GM12878 (cell line): Measurements from ENCODE around the gene OR1S2. TPM values are rescaled to one million over a fixed set of nuclear protein-coding genes. Genes with fewer than 3 reads are reported as not detected.

Source experiments
- ATAC-seq: fragments of 200-7000 bp; cut with Tn5 transposase; 3 replicates; pipeline ENCODE4 v1.9.1; 2020; ENCODE audit warnings: mild to moderate bottlenecking, moderate library complexity
- BruUV-seq: library from RNA; stranded (reverse); fragments of 400-500 nt; replicated peaks from 2 replicates; lab custom pipeline; 2021; lab: Mats Ljungman, UMichigan
- CTCF ChIA-PET: fragments of 300-600 bp; sonication (Branson Sonifier 250); formaldehyde crosslinking; extraction: SDS; loops from one replicate; lab custom pipeline; 2021; ENCODE audit warnings: inconsistent platforms; lab: Yijun Ruan, JAX
- POLR2A ChIA-PET: fragments of 350-600 bp; formaldehyde crosslinking; extraction: SDS; loops from one replicate; lab custom pipeline; 2021; ENCODE audit warnings: inconsistent platforms; lab: Charles Lee
- RAD21 ChIA-PET: fragments of 300-600 bp; sonication (Branson Sonifier 250); formaldehyde crosslinking; loops from one replicate; lab custom pipeline; 2023; ENCODE audit warnings: antibody characterized with exemption; ENCODE audit not compliant: unreplicated experiment; lab: Charles Lee
- SMC1A ChIA-PET: fragments of 300-600 bp; sonication (Branson Sonifier 250); formaldehyde crosslinking; loops from one replicate; lab custom pipeline; 2023; ENCODE audit not compliant: unreplicated experiment, uncharacterized antibody; lab: Charles Lee
- DNase-seq: peaks from one replicate; pipeline ENCODE4 v3.0.0-alpha.2; 2011; ENCODE audit warnings: low read depth, low spot score
- FAIRE-seq: peaks from 3 replicates; lab custom pipeline; 2011; peaks lifted over from hg19 to GRCh38; lab: Jason Lieb, UNC
- H2AFZ ChIP-seq: 2 replicates; pipeline ENCODE4 v1.6.0; 2011; ENCODE audit warnings: low read depth, low read length, control low read depth; ENCODE audit not compliant: control insufficient read depth
- H3K27ac ChIP-seq: 2 replicates; pipeline ENCODE4 v1.5.1; 2011; ENCODE audit warnings: control low read depth; ENCODE audit not compliant: control insufficient read depth, insufficient read depth
- H3K27me3 ChIP-seq, 2 experiments: replicated peaks in 1 of 2; 2 replicates each; pipeline versions ENCODE4 v1.6.0 to v1.6.1; 2011; ENCODE audit warnings: low read length in 1 of 2; ENCODE audit not compliant: control insufficient read depth in 2 of 2, insufficient read depth in 2 of 2
- H3K36me3 ChIP-seq, 2 experiments: 2 replicates each; pipeline ENCODE4 v1.5.1; 2011; ENCODE audit warnings: low read length in 1 of 2; ENCODE audit not compliant: control insufficient read depth in 2 of 2, insufficient read depth in 2 of 2
- H3K4me1 ChIP-seq: 2 replicates; pipeline ENCODE4 v1.6.1; 2011; ENCODE audit warnings: mild to moderate bottlenecking, low read length, moderate library complexity, mixed read lengths; ENCODE audit not compliant: control insufficient read depth, insufficient read depth
- H3K4me2 ChIP-seq: 2 replicates; pipeline ENCODE4 v1.6.0; 2011; ENCODE audit warnings: control low read depth; ENCODE audit not compliant: control insufficient read depth, insufficient read depth
- H3K4me3 ChIP-seq: fragments of 200-600 bp; sonication (generic); 2 replicates; pipeline ENCODE4 v1.5.1; 2016
- H3K79me2 ChIP-seq: 2 replicates; pipeline ENCODE4 v1.6.0; 2011; ENCODE audit warnings: low read length; ENCODE audit not compliant: control insufficient read depth, insufficient read depth
- H3K9ac ChIP-seq: 2 replicates; pipeline ENCODE4 v1.8.0; 2011; ENCODE audit warnings: low read length, control low read depth, mixed read lengths; ENCODE audit not compliant: control insufficient read depth, insufficient read depth
- H3K9me3 ChIP-seq: replicated peaks from 3 replicates; pipeline ENCODE4 v1.5.1; 2011; ENCODE audit warnings: mild to moderate bottlenecking, low read length; ENCODE audit not compliant: control insufficient read depth, insufficient read depth
- H4K20me1 ChIP-seq: 2 replicates; pipeline ENCODE4 v1.6.0; 2011; ENCODE audit not compliant: control insufficient read depth, insufficient read depth
- BCLAF1 ChIP-seq: fragments of 450-650 bp; IDR thresholded peaks from 2 replicates; pipeline ENCODE4 v1.6.1; 2017; ENCODE audit warnings: antibody characterized with exemption, mild to moderate bottlenecking, moderate library complexity
- BRCA1 ChIP-seq: IDR thresholded peaks from 2 replicates; pipeline ENCODE4 v1.6.1; 2011; ENCODE audit warnings: low read depth, low read length, improper control_type of control experiment
- CEBPB ChIP-seq, 2 experiments: fragments of 150-350 bp in 1 of 2; IDR thresholded peaks; 2 replicates each; pipeline ENCODE4 v1.6.1; 2012 to 2014; ENCODE audit warnings: low read depth in 2 of 2, low read length in 2 of 2, borderline replicate concordance in 1 of 2, inconsistent platforms in 1 of 2
- ELK1 ChIP-seq: IDR thresholded peaks from 2 replicates; pipeline ENCODE4 v1.6.1; 2012; ENCODE audit warnings: low read depth, low read length, improper control_type of control experiment
- FOXM1 ChIP-seq: IDR thresholded peaks from 2 replicates; pipeline ENCODE4 v1.6.1; 2012; ENCODE audit warnings: low read depth, mild to moderate bottlenecking, inconsistent platforms, low read length, moderate library complexity
- NFXL1 ChIP-seq: fragments of 450-650 bp; IDR thresholded peaks from 2 replicates; pipeline ENCODE4 v1.6.1; 2017; ENCODE audit warnings: antibody characterized with exemption, mild to moderate bottlenecking, borderline replicate concordance
- NR2C1 ChIP-seq: fragments of 450-650 bp; IDR thresholded peaks from 2 replicates; pipeline ENCODE4 v1.6.1; 2017; ENCODE audit warnings: antibody characterized with exemption, mild to moderate bottlenecking, moderate library complexity
- NRF1 ChIP-seq: conservative IDR thresholded peaks from 2 replicates; pipeline ENCODE4 v1.6.1; 2011; ENCODE audit warnings: mild to moderate bottlenecking, low read depth, low read length, improper control_type of control experiment
- TCF12 ChIP-seq: IDR thresholded peaks from 2 replicates; pipeline ENCODE4 v1.6.1; 2011; ENCODE audit warnings: low read depth, mild to moderate bottlenecking, low read length
- TCF7 ChIP-seq: IDR thresholded peaks from 2 replicates; pipeline ENCODE4 v1.6.1; 2014; ENCODE audit warnings: antibody characterized with exemption, borderline replicate concordance
- WGBS: methylation state at CpG from one replicate; pipeline ENCODE4 v1.1.6; 2016; ENCODE audit warnings: low lambda C conversion rate; ENCODE audit not compliant: insufficient replicate concordance, insufficient coverage; ENCODE audit errors: missing lambda C conversion rate; 5-methylcytosine and 5-hydroxymethylcytosine counted together
- in situ Hi-C: fragments of 300-500 bp; cut with MboI; formaldehyde crosslinking; loops from 9 replicates; pipeline ENCODE4 v1.14.3; 2018; ENCODE audit warnings: mixed read lengths
- intact Hi-C: fragments of 100-400 bp; cut with micrococcal nuclease; formaldehyde crosslinking; loops from one replicate; pipeline ENCODE4 v1.14.2; 2022; ENCODE audit not compliant: unreplicated experiment
- polyA plus RNA-seq, 11 experiments: library from polyadenylated mRNA; depleted of rRNA in 4 of 11; unstranded in 6 of 11; stranded (reverse) in 5 of 11; fragments of >200 nt; fragmentation: Nextera tagmentation in 4 of 11; fragmentation: Illumina TruSeq in 1 of 11; extraction: Ambion mirVana in 4 of 11; extraction: Trizol in 1 of 11; gene quantifications; 1 replicate in 1 of 11; 2 replicates in 10 of 11; pipeline versions ENCODE4 v1.2.1 to v1.2.3, GENCODE V29; 2011 to 2016; ENCODE audit warnings: inconsistent platforms in 2 of 11, missing spikeins in 2 of 11, low read depth in 1 of 11
- total RNA-seq, 4 experiments: library from RNA; depleted of rRNA in 3 of 4; stranded (reverse); fragments of >200 nt in 3 of 4; fragmentation: Illumina TruSeq in 1 of 4; extraction: Trizol in 1 of 4; gene quantifications; 2 replicates each; pipeline versions ENCODE4 v1.2.1 to v1.2.3, GENCODE V29; 2013 to 2021
- TF ChIP-seq, protein P1 (sequence below): fragments of 450-650 bp; conservative IDR thresholded peaks from 2 replicates; pipeline ENCODE4 v1.6.1; 2017; ENCODE audit warnings: mild to moderate bottlenecking, moderate library complexity
- TF ChIP-seq, protein P2 (sequence below): fragments of 450-650 bp; IDR thresholded peaks from 2 replicates; pipeline ENCODE4 v1.6.1; 2017; ENCODE audit warnings: low read depth, mild to moderate bottlenecking, moderate library complexity

OR1S2 gene
- total and polyA plus RNA-seq, 10 of the 15 experiments (the other 5 are each of a cell fraction or from before 2014, with no cell fraction given) = not detected

DNA sequence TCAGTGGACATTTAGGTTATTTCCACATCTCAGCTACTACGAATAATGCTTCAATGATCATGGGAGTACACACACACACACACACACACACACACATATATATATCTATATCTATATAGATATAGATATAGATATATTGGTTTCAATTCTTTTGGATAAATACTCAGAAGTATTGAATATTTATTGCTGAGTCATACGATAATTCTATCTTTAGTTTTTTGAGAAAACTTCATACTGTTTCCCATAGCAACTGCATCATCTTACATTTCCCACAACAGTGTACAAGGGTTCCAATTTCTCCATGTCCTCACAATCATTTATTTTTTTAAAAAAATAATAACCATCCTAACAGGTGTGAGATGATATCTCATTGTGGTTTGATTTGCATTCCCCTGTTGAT, 8.0 kb downstream of the OR1S2 start:
- H3K36me3 ChIP-seq = no peaks in the 10 kb centered on the region
- H2AFZ ChIP-seq = no peak overlapping the region
- RAD21 ChIA-PET = no interaction called here
- H3K9ac ChIP-seq = no peak overlapping the region
- H4K20me1 ChIP-seq = no peaks in the 10 kb centered on the region
- ATAC-seq (no peak), DNase-seq (no peak), FAIRE-seq (no peak)
- H3K4me1 ChIP-seq = no peaks in the 10 kb centered on the region
- CTCF ChIA-PET = no interaction called here
- TF ChIP-seq FOXM1 (no peak), CEBPB (IDR thresholded peaks at IDR 0.05; ENCODE audit: borderline replicate concordance in 1 of 2, low read depth in 2 of 2, low read length in 2 of 2) (no peak), ELK1 (no peak), BCLAF1 (no peak), NR2C1 (no peak), TCF7 (no peak), TCF12 (no peak), NFXL1 (no peak), BRCA1 (no peak), NRF1 (no peak)
- TF ChIP-seq, protein P1, sequence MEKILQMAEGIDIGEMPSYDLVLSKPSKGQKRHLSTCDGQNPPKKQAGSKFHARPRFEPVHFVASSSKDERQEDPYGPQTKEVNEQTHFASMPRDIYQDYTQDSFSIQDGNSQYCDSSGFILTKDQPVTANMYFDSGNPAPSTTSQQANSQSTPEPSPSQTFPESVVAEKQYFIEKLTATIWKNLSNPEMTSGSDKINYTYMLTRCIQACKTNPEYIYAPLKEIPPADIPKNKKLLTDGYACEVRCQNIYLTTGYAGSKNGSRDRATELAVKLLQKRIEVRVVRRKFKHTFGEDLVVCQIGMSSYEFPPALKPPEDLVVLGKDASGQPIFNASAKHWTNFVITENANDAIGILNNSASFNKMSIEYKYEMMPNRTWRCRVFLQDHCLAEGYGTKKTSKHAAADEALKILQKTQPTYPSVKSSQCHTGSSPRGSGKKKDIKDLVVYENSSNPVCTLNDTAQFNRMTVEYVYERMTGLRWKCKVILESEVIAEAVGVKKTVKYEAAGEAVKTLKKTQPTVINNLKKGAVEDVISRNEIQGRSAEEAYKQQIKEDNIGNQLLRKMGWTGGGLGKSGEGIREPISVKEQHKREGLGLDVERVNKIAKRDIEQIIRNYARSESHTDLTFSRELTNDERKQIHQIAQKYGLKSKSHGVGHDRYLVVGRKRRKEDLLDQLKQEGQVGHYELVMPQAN = no peak
- TF ChIP-seq, protein P2, sequence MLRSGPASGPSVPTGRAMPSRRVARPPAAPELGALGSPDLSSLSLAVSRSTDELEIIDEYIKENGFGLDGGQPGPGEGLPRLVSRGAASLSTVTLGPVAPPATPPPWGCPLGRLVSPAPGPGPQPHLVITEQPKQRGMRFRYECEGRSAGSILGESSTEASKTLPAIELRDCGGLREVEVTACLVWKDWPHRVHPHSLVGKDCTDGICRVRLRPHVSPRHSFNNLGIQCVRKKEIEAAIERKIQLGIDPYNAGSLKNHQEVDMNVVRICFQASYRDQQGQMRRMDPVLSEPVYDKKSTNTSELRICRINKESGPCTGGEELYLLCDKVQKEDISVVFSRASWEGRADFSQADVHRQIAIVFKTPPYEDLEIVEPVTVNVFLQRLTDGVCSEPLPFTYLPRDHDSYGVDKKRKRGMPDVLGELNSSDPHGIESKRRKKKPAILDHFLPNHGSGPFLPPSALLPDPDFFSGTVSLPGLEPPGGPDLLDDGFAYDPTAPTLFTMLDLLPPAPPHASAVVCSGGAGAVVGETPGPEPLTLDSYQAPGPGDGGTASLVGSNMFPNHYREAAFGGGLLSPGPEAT = no peak
- no TSS peak for BruUV-seq
- SMC1A ChIA-PET = no interaction called here
- in situ Hi-C loops (no loop called here), intact Hi-C loops (no loop called here)
- POLR2A ChIA-PET = no interaction called here
- H3K79me2 ChIP-seq = no peaks in the 10 kb centered on the region
- no peak overlapping the region for H3K4me2 ChIP-seq
- no peak overlapping the region for H3K27ac ChIP-seq
- H3K27me3 ChIP-seq = no peaks in the 10 kb centered on the region
- no peaks in the 10 kb centered on the region for H3K9me3 ChIP-seq
- 60% methylated on average over 2 of the region's 2 CpGs for WGBS
- no peak overlapping the region for H3K4me3 ChIP-seq
